ENCODE results near the gene RBX1.

GRCh38 chr22:40966726-40967085 is 15.5 kb downstream of the RBX1 start:
- TF ChIP-seq CTCF (IDR thresholded peaks at IDR 0.05; ENCODE audit: low read depth, low read length), result no peak
- no peak for TF ChIP-seq EZH2phosphoT487 (IDR thresholded peaks at IDR 0.05; ENCODE audit: low read depth)

All from OCI-LY3 (cell line).